ENCODE results near the gene WDR55. TPM values are rescaled to one million over a fixed set of nuclear protein-coding genes. Genes with fewer than 3 reads are reported as not detected.

The WDR55 gene
- total and polyA plus RNA-seq, 2 experiments from 2014 or later: 9.6 to 18.0 TPM

- no peak overlapping the region for H3K4me2 ChIP-seq
- Mint-ChIP-seq H3K4me1 (no peaks in the 10 kb centered on the region; the same call in 2 of the 3 replicates), H3K27me3 (ENCODE audit: insufficient read depth, low read depth, poor library complexity) (peaks cover 25% of the 10 kb centered on the region), H3K4me3 (no peak overlapping the region), H3K9me3 (peaks cover 58% of the 10 kb centered on the region), H3K27ac (no peak overlapping the region), H3K36me3 (ENCODE audit: low read depth) (peaks cover 13% of the 10 kb centered on the region)
- no peak overlapping the region for H2AFZ ChIP-seq
- H3K27me3 ChIP-seq (ENCODE audit: insufficient read depth): peaks cover 39% of the 10 kb centered on the region
- H3K27ac ChIP-seq (ENCODE audit: low read depth): no peak overlapping the region
- ATAC-seq: no peak
- H3K4me1 ChIP-seq (ENCODE audit: insufficient read depth): no peaks in the 10 kb centered on the region
- H3F3A ChIP-seq (replicated peaks; ENCODE audit: low read depth): no peaks in the 10 kb centered on the region
- H3K4me3 ChIP-seq: no peak overlapping the region
- H3K9me2 ChIP-seq (ENCODE audit: insufficient read depth): 0 out of 2 replicates have a peak, but pooled peaks cover 1% of the 10 kb centered on the region
- DNase-seq (ENCODE audit: low spot score): no peak
- TF ChIP-seq ZNF331 (CRISPR knock-in tag; IDR thresholded peaks at IDR 0.05; ENCODE audit: low read depth) (no peak), ZNF462 (CRISPR knock-in tag; IDR thresholded peaks at IDR 0.05) (no peak), EZH2phosphoT487 (IDR thresholded peaks at IDR 0.05; ENCODE audit: unreplicated experiment) (no peak), NANOG (IDR thresholded peaks at IDR 0.05; ENCODE audit: borderline replicate concordance) (no peak), STAT1 (IDR thresholded peaks at IDR 0.05; ENCODE audit: unreplicated experiment) (no peak), REST (IDR thresholded peaks at IDR 0.05; ENCODE audit: unreplicated experiment) (no peak), ZNF114 (CRISPR knock-in tag; IDR thresholded peaks at IDR 0.05) (no peak), CREB1 (CRISPR knock-in tag; IDR thresholded peaks at IDR 0.05; ENCODE audit: low read depth) (no peak), EZH2 (IDR thresholded peaks at IDR 0.05; ENCODE audit: low read depth, unreplicated experiment) (no peak), JUNB (IDR thresholded peaks at IDR 0.05; ENCODE audit: unreplicated experiment) (no peak), POLR2AphosphoS5 (IDR thresholded peaks at IDR 0.05; ENCODE audit: low read depth) (no peak)
- TF ChIP-seq, protein P1, sequence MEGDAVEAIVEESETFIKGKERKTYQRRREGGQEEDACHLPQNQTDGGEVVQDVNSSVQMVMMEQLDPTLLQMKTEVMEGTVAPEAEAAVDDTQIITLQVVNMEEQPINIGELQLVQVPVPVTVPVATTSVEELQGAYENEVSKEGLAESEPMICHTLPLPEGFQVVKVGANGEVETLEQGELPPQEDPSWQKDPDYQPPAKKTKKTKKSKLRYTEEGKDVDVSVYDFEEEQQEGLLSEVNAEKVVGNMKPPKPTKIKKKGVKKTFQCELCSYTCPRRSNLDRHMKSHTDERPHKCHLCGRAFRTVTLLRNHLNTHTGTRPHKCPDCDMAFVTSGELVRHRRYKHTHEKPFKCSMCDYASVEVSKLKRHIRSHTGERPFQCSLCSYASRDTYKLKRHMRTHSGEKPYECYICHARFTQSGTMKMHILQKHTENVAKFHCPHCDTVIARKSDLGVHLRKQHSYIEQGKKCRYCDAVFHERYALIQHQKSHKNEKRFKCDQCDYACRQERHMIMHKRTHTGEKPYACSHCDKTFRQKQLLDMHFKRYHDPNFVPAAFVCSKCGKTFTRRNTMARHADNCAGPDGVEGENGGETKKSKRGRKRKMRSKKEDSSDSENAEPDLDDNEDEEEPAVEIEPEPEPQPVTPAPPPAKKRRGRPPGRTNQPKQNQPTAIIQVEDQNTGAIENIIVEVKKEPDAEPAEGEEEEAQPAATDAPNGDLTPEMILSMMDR (conservative IDR thresholded peaks at IDR 0.05; ENCODE audit: low read depth in 2 of 2): no peak
- TF ChIP-seq, protein P2, sequence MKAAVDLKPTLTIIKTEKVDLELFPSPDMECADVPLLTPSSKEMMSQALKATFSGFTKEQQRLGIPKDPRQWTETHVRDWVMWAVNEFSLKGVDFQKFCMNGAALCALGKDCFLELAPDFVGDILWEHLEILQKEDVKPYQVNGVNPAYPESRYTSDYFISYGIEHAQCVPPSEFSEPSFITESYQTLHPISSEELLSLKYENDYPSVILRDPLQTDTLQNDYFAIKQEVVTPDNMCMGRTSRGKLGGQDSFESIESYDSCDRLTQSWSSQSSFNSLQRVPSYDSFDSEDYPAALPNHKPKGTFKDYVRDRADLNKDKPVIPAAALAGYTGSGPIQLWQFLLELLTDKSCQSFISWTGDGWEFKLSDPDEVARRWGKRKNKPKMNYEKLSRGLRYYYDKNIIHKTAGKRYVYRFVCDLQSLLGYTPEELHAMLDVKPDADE (IDR thresholded peaks at IDR 0.05): no peak
- H3K79me2 ChIP-seq (replicated peaks; ENCODE audit: insufficient read depth): no peaks in the 10 kb centered on the region
- H4K20me1 ChIP-seq (replicated peaks; ENCODE audit: insufficient read depth): no peaks in the 10 kb centered on the region
- H3K36me3 ChIP-seq (ENCODE audit: insufficient read depth): peaks cover 6% of the 10 kb centered on the region; the same call in 1 of the 2 replicates
Measured at GRCh38 chr5:140630292-140631035, 34.2 kb upstream of the WDR55 start.
